ENCODE measurements around the gene ZNRF1. TPM values are rescaled to one million over a fixed set of nuclear protein-coding genes. Genes with fewer than 3 reads are reported as not detected.

Gene ZNRF1
- total RNA-seq (2021; ENCODE audit: unreplicated experiment) = 52.3 TPM
- 31.5 TPM for polyA plus RNA-seq (2012; ENCODE audit: insufficient read length)
- Bru-seq, nascent RNA = percentile 80 among the genes with signal in this experiment
- BruChase-seq, experiment 1, labeled RNA remaining after a 2-hour chase = percentile 72 among the genes with signal in this experiment
- BruChase-seq, experiment 2, labeled RNA remaining after a 6-hour chase = percentile 77 among the genes with signal in this experiment
- long read RNA-seq, full-length matches to known transcripts = 112 of 123 reads
- long read RNA-seq, partial matches to known transcripts = 1 of 123 reads
- long read RNA-seq, other reads (novel, unspliced or antisense) = 10 of 123 reads

GRCh38 chr16:74998481-74999218 is at the start of gene ZNRF1:
Gene ZNRF1, plus strand, starts transcription at chr16:74999024. Its CDS starts 648 bp downstream, at chr16:74999672.
- no TSS peak for BruUV-seq (replicated peaks)
- ChIA-PET POLR2A (no interaction called here), CTCF (interaction anchor here (0.6 to 1.5 kb wide), 2 partner anchors 87 to 112 kb away, joined by 6 to 25 read pairs; no protein-coding TSS in a partner anchor)
- H3K4me3 ChIP-seq (ENCODE audit: low read depth in 2 of 2, low read length in 2 of 2) = peak within 1 kb of the TSS; percentile 76 to 83
- H3K27ac ChIP-seq (ENCODE audit: low read length) = peak within 1 kb of the TSS; percentile 79
- DNase-seq (ENCODE audit: low read depth, low spot score) (peak; percentile 54), ATAC-seq (peak; percentile 86)
- TF ChIP-seq CTCF (IDR thresholded peaks at IDR 0.05) (peak; percentile 77), SIN3A (IDR thresholded peaks at IDR 0.05; ENCODE audit: borderline replicate concordance, insufficient read depth, low read depth, low read length) (no peak)
- H3K36me3 ChIP-seq (ENCODE audit: control insufficient read depth, insufficient read depth, low read length) = no peaks in the 10 kb centered on the region
- H3K4me1 ChIP-seq (ENCODE audit: control insufficient read depth, insufficient read depth, low read length) = peaks cover 22% of the 10 kb centered on the region
- intact Hi-C loops (cut with micrococcal nuclease; ENCODE audit: unreplicated experiment) = loop anchor here (2.0 kb wide), 1 partner anchor 112 kb away; no protein-coding TSS in a partner anchor
- in situ Hi-C loops (cut with HindIII; ENCODE audit: low pct_unique_long_range_greater_than_20kb, low sequenced_read_pairs) = no loop called here
- no peaks in the 10 kb centered on the region for H3K27me3 ChIP-seq (ENCODE audit: control insufficient read depth, insufficient read depth, low read length)
- no peaks in the 10 kb centered on the region for H3K9me3 ChIP-seq (ENCODE audit: control insufficient read depth, insufficient read depth, low read depth, low read length)

GRCh38 chr16:74949309-74949708 is 49.5 kb upstream of the ZNRF1 start:
- ChIA-PET CTCF (interaction anchor here (0.8 kb wide), 1 partner anchor 162 kb away, joined by 8 read pairs; no protein-coding TSS in a partner anchor), POLR2A (no interaction called here)

More at GRCh38 chr16:74949309-74949708, 49.5 kb upstream of the ZNRF1 start:
- no peak overlapping the region for H3K4me3 ChIP-seq (ENCODE audit: low read depth in 2 of 2, low read length in 2 of 2)
- intact Hi-C loops (cut with micrococcal nuclease; ENCODE audit: unreplicated experiment) = no loop called here
- TF ChIP-seq REST (IDR thresholded peaks at IDR 0.05; ENCODE audit: insufficient read depth in 1 of 2, low read depth in 2 of 2, low read length in 1 of 2) (no peak), CTCF (IDR thresholded peaks at IDR 0.05) (no peak)
- BruUV-seq (replicated peaks) = no TSS peak
- no peaks in the 10 kb centered on the region; the same call in 1 of the 2 replicates for H3K36me3 ChIP-seq (ENCODE audit: control insufficient read depth, insufficient read depth, low read length)
- DNase-seq (ENCODE audit: low read depth, low spot score) (no peak), ATAC-seq (no peak)
- no peak overlapping the region for H3K27ac ChIP-seq (ENCODE audit: low read length)
- no peaks in the 10 kb centered on the region for H3K9me3 ChIP-seq (ENCODE audit: control insufficient read depth, insufficient read depth, low read depth, low read length)
- in situ Hi-C loops (cut with HindIII; ENCODE audit: low pct_unique_long_range_greater_than_20kb, low sequenced_read_pairs) = no loop called here
- H3K27me3 ChIP-seq (ENCODE audit: control insufficient read depth, insufficient read depth, low read length) = no peaks in the 10 kb centered on the region
- H3K4me1 ChIP-seq (ENCODE audit: control insufficient read depth, insufficient read depth, low read length) = no peaks in the 10 kb centered on the region
